Stomach (tissue), 4 donors: ENCODE data around the gene TSHZ2.

Source experiments
- CTCF ChIP-seq, 7 experiments: fragments of 450-650 bp in 4 of 7; fragments of 200-600 bp in 3 of 7; sonication (generic) in 3 of 7; IDR thresholded peaks; one replicate each; pipeline ENCODE4 v1.5.1; 2016 to 2019; ENCODE audit warnings: antibody characterized with exemption in 7 of 7, control low read depth in 2 of 7, mild to moderate bottlenecking in 1 of 7
- POLR2AphosphoS5 ChIP-seq, 3 donors: sonication (generic); formaldehyde crosslinking; IDR thresholded peaks; one replicate each; pipeline ENCODE4 v1.6.1; 2016; ENCODE audit warnings: antibody characterized with exemption in 3 of 3

GRCh38 chr20:53195876-53196610, 223.9 kb downstream of the TSHZ2 start:
- TF ChIP-seq POLR2AphosphoS5 (IDR thresholded peaks at IDR 0.05), result no peak
- no peak for TF ChIP-seq CTCF (IDR thresholded peaks at IDR 0.05)
